ENCODE measurements around the gene VEZF1.
"Not testable (repeated sequence)": the region's sequence is repeated elsewhere in the genome, so short reads cannot be mapped to it uniquely, and the experiment has no call there.

Gene VEZF1

DNA sequence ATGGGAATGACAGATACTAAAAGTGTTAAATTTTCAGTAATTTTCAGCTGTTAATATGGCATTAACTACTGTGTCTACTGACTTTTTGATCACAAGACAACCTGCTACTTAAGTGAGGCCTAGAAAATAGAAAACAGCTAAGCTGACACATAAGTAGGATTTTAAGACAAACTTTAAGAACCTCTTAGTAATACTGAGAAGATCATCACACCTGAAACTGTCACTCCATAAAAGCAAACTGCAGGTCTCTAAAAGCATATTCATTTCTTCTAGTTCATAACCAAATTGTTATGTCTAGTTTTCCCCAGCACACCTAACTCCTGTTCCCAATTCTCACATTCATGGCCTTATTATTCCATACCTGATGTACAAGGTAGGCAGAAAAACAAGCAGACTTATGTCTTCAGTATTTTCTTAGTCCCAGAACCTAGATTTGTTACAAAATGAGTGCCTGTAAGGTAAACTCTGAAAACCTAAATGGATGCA lies 11.0 kb upstream of the VEZF1 start:
- DNase-seq: no peak

DNA sequence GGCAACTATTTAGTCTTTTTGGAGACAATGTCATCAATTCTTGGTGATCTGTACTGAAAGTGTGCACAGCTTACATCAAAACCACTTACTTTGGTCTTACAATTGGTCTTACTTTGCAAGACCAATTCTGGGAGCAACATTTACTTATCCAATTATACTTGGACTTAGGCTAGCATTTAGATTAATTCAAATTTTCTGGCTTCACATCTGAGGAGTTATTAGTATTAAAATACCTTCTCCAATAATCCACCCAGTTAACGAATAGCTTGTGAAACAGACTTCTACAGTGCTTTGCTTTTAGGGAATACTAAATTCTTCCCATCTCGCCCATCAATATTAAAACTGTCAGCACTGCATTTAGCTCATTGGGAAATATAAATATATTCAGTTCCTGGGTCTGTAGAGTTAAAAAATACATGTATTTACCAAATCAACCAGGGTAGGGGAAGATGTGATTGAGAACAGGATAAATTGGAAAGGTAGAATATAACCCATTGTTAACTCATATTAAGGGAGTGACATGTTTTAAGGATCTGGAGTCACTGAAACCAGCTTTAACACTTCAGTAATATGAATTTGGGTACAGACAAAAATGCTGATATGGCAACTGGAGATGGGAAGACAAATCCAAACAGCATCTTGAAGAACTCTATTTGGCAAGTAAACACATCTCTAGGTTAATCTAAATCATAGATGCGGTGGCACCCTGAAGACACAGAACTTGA lies 9.2 kb upstream of the VEZF1 start:
- no peak for DNase-seq

DNA sequence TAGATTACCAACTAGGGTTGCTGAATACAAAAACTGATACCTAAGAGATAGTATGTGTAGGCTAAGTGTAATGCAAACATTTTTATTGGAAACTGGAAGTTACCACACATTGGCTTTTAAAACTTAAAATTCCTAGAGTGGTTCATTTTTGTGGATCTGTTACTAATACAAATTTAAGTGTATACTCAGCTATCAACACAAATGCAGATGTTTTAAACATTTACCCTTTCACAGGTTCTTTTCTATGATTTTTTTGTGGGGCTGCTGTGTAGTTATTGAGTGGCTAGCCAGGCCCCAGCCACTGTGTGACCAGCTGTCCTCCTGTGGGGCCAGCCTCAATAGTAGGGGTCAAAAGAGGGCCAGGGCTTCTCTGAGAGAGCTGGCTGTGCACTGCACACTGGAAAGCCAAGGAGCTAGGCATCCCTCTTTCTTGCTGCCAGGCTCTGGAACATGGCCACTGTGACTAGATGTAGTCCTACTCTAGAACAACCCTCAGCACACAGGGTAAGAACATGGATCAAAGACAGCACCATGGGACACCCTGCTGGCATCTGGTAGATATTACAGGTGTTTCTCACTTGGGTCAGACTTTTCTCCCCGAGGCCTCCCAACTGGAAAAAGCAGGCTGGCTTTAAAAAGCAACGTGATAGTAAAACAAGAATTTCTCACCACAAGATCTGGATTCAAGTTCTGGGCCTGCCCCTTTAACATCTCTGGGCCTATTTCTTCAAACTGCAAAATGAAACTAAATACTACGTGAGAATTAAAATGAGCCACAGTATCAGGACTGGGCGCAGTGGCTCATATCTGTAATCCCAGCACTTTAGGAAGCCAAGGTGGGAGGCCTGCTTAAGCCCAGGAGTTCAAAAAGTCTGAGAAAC lies 7.3 kb upstream of the VEZF1 start:
- DNase-seq: peak; percentile 67

DNA sequence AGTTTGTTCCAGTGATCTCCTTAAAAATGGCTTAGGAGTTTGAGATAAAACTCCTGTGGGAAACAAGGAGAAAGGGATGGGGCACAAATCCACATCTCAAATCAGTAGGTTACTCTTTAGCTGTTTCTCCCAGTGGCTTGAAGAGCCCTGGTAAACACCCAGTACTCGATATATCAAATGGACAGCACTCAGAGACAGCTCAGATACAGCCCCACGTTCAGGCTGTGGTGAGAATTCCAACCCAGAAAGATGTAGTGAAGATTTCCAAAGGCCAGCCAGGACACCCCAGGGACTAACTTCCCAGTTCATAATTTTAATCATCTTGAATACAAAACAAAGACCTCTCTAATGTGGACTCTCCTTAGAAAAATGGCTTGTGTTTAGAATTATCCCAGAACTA lies 6.4 kb upstream of the VEZF1 start:
- DNase-seq: no peak

DNA sequence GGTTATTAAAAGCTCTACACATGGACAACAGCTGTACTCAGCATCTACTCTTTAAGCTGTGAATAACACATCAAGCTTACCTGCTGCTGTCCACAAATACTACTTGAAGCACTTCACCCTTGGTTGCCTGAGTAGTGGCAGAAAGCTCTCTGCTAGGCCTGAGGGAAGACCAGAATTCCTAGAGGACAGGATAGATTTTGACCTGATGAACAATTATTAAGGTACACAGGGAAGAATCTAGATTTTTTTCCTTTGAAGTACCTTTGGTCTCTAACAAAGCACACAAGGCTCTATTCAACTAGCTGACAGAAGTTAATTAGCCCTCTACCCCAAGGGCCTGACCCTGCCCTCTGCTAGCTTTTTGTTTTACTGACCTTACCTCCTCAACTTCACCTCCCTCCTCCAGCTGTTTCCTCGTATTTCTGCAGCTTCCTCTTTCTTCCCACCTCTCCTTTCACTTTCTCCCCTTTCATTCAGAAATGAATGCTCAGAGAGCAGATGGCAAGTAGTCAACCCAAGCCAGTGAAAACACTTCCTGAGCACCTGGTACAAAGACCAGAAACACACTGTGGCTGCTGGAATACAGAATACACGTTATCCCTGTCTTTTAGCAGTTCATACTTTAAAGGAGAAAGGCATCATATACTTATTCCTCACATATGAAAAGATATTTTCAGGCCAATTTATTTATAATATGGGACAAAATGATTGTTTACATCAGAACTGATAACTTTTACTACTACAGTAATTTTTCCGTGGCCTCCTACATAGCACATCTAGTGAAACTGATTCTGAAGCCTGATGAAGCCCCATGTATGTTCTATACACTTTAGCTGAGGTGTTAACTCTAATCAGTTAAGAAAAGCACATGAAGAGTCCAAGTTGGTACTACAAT lies 5.7 kb upstream of the VEZF1 start:
- DNase-seq: no peak

DNA sequence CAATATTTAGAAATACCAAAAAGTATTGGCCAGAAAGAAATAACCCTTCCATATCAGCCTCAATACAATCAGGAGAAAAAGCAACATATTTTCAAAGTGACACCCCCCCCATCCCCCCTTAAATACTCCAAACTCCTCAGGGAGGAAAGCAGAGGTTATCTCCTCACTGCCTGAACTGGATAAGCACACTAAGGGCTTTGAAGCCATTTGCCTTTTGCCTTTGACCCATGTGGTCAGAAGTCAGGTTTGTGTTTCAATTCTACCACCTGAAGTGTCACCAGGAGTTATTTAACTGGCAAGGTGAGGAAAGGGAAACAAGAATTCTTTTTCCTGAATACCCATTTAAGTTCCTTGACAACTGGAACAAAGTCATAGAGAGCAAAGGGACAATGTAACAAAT lies 3.5 kb upstream of the VEZF1 start:
- no peak for DNase-seq

DNA sequence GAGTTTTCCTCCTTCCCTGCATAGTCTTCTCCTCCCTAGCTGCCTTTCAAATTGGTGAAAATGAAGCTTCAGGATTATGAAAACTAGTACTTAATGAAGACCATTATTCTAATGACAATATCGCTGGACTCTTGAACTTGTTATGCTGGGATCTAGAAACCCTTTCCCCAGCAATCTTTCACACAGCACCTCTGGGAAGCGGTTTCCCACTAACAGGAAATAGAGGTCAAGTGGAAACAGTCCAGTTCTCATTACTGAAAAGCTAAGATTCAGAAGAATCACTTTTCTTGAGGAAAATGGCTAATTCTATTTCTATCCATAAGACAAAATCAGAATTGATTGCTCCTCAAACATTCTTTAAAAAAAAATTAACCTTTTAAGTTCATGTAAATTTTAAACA lies 2.0 kb upstream of the VEZF1 start:
- no peak for DNase-seq

DNA sequence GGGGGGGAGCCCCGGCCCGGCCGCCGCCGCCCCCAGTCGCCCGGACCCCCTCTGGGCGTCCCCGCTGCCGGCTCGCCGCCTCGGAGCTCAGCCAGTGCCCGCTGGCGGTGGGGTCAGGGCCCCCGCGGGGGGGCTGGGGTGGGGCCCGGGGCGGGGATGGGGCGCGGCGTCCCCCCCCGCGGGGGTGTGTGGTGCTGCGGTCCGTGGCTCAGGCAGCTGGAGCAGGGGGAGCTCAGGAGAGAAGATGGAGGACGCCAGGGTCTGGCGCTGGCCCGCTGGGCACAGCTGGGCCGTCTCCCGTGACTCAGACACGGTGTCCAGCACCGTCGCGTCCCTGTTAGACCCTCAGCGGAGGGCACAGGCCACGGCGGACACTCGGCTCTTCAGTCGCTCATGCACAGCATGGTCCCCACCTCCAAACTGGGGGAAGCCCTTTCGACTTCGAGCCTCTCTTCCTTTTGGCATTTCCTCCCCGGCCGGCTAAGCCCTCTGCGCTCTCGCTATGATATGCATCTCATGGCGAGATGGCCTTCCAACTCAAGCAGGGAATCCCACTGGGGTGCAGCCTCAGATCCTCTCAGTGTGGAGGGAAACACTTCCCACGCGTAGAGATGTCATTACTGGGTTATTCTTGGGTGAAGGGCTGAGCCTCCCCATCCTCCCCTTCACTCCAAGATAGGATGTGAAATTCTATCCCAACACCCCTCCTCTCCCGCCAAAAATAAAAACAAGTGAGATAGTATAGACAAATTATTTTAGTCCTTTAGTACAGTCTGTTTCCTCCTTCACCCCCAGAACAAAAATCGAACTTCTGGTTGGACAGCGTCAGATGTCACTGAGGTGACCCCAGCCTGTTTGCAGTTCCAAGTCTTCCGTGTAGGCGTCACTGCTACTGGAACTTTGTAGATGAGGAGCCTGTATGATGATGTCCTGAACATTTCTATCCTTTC lies 522 bp upstream of the VEZF1 start:
- DNase-seq: peak; percentile 62

DNA sequence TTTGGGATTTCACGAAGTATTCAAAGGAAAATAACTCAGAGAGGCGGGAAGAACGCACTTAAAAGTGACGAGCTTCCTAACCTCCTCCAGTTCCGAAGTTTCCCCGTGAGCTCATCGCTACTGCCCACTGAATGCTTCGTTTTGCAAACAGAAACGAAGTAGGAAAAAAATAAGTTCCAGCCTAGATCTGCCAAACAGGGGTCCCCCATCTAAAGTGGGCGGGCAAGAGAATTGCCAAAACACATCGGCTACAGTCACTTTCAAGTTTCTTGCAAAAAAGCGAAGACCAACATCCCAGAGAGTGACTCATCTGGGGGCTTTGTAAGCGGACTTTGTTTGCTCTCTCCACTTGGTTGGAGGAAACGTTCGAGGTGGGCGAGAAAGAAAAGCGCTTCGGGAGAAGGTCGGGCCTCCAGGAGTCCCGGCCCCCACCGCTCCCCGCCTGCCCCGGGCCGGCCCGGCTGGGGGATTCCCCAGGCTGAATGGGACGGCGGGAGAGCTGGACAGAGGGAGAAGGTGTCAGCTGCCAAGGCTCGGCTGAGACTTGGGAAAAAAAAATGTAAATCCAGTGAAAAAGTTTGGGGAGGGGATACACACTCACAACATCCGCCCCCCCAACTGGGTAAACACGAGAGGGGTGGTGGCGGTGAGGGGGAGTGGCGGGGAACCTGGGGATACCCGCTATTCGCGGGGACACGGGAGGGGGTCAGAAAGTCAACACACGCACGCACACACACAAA lies 1.0 kb downstream of the VEZF1 start:
- peak; percentile 39 for DNase-seq

DNA sequence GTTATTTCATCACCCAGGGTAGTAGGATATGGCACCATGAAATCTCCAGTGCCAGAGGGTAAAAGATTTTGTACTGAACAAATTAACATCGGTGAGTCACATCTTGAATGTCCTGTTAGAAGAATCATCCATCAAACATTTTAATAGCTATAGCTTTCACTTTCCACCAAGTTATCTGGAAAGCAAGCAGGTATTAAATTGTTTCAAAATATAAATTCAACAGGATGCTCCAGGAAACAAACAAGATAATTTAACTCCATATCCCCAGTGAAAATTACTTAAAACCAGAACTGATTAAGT lies 2.4 kb downstream of the VEZF1 start:
- DNase-seq: no peak

DNA sequence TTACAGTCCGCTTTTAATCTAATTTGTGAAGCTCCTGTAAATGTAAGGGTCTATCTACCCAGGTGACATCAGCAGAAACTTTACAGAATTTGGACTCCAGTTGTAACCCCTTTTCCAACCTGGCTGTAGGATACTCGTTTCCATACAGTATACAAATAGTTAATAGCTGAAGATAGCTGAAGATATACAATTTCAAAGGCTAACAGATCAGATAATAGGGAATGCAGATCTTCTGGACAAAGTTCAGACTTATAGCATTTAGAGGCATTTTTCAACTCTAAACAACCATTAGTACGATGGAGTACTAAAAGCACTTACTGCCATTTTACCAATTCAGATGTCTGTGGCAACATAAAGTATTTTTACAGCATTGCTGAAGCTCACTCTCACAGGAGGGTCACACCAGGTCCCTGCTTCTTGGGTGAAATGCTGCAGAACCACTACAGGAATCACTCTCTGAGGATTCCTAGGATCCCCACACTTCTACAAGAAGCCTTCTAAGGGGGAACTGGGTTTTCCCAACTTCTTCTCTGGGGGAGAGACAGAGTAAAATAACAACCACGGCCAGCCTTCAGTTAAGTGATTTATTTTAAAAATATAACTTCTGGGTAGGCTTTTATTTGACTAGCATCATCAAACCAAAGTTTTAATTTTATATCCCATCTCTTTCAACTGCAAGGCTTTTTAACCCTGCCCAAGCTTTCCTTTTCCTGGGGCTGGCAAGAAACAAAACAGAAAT lies 2.9 kb downstream of the VEZF1 start:
- DNase-seq: no peak

DNA sequence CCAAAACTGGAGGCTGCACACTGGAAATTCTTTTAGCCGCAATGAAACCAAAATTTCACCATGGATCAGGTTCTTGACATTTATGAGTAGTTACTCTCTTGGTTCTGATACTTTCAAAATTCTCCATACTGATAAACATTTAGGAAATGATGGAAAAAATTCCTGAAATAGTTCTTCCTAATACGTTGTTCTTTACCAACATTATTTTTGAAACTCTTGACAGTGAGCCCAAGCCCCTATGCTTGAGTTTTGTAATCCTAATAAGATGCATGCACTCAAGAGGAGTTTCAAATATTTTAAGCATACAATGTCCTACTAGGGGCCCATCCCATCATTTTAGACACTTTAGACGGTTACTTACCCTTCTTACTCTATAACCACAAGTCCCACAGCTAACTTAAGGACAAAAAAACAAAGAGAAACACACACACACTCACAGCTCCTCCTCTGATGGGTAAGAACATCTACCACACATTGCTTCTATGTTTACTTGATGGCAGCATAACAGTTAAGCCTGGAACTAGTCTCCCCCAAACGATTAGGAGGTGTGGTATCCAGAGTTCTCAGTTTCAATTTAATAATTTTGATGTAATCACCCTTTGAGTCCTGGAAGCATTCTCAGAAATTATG lies 3.7 kb downstream of the VEZF1 start:
- DNase-seq: no peak

DNA sequence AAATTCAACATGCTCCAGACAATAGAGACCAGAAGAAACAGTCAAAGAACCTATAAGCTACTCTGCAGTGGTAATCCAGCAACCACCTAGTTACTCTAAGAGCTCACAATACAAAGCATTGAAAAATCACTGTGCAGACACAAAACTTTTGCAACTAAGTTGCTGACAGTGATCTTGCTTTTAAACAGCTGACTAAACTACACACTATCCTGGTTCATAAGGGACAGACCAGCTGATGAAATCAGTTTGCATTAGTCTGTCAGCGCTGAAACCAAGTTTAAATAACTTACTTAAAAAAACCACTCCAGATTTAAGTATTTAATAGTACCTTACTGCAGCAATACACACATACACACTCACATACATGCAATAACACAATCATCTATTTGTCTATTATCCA lies 4.6 kb downstream of the VEZF1 start:
- DNase-seq: no peak

DNA sequence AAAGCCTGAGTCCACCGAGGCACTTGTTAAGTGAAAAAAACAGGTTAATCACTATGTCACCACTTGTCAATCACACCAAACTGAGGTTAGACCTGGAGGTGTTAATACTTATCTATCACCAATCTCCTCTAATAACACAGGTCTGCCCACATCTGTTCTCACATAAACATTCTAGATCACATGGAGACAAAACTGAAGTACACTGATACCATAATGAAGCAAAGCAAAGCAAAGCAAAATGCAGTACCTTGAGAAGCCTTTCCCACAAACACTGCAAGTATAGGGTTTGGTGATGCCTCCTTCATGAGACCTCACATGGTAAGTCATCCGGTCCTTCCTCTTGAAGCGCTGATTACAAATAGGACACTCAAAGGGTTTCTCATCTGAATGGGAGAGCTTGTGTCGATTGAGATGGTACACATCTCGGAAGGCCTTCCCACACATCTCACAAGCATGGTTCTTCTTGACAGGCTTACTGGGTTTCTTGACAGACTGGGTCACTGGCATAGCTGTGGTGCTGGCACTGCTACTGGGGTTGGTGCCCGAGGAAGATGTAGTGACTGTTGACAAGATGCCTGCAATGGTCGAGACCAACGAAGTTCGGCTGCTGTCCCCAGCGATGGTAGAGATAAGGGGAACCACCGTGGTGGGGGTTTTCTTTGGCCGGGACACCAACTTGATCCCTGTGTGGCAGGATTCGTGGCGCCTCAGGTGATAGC lies 5.4 kb downstream of the VEZF1 start:
- DNase-seq: no peak

DNA sequence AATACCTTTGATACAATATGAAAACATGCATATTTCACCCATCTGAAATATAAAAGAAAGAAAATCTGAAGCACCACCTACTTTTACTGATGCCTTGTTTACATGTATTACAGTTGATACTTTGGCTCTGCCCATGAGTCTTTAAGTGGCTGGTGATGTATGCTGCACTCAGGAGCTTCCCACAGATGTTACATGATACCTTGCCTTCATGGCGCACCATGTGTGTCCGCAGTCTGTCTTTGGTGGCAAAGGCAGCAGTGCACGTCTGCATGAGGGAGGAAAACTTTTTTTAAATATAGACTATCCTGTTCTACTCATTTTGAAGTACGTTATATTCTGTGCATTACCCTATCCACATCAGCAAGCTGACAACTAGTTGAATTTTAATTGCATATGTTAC lies 7.5 kb downstream of the VEZF1 start:
- no peak for DNase-seq

DNA sequence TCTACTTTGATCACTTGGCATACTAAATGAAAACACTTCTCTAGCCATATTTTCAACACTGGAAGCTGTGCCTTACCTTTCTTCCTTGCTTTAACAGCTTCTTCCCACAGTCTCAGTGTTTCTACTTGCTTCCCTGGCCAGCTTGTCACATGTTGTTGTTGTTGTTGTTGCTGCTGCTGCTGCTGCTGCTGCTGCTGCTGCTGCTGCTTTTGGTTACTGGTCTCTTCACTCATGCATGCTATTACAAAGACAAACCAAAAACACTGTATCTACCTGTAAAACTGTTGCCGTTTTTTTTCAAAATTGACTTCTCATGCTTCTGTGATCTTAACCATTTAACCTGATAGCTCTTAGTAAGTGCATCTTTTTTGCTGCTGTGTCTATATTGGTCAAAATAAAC lies 9.0 kb downstream of the VEZF1 start:
- no peak for DNase-seq

DNA sequence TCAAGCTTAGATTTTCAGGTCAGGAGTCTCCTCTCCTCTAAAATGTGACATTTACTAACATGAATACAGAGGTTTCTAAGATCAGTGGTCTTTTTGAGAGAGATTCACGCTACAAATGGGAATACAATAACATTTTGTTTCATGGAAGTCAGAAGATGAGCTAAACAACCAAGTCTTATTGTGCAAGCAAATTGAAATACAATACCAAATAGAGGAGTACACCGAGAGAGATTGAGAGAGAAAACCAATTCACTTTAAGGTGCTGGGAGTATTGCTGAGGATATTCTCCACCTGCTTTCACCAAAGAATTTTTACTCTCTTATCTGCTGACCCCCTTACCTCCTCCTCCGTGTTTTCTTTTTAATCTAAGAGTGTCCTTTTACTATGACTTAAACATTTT lies 11.5 kb downstream of the VEZF1 start:
- no peak for DNase-seq

DNA sequence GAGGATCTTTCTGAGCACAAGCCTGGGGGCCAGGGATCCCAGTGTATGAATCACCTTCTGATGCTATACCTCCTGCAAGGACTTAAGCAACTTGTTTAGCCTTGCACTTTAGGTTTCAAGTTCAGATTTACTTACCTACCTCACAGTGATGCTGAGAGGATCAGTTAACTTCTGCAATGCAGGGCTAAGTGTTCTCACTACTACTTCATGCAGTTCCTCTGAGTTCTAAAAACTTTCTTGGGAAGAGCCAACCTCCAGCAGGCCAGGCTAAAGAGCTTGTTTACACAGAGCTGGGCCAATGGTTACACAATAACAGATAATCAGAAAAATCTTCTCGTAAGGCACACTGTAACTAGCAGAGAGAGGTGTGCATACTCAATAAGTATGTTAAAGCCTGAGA lies 13.0 kb downstream of the VEZF1 start:
- DNase-seq: no peak

DNA sequence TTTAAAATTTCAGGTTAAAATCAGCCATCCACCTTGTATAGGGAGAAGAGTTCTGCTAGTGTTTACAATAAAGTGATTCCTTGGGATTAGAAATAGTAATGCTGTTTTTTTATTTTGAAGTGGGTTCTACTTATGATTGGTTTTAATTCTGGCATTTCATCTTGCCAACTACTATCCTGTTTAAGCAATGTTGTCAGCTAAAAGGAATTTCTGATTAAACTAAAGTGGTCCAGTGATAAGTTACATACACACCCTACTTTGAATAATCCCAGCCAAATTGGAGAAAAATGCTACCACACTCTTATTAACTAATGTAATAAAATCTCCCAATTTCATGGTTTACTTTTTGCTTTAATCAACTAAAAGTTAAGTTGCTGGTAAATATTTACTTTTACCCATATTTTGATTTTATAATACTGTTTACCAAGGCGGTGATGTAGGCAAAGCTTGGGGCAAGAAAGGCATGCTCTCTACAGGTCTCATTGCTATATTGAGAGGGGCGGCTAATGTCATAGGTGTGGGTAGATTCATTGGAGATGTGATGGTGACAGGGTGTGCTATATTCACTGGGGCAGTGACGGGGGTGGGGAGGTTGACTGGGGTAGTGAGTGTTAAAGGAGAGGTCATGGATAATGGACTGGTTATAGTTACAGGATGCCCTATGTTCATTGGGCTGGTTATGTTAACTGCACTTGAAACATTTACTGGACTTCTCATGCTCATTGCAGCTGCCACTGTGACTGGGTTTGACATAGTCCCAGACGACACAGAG lies 13.8 kb downstream of the VEZF1 start:
- not testable (repeated sequence) for DNase-seq
